SHP77 (cell line): Measurements from ENCODE around the gene IPCEF1.

Experiments used
- DNase-seq, 2 experiments: peaks; one replicate each; lab custom pipeline; 2025; lab: John Stamatoyannopoulos, UW

Gene IPCEF1

GRCh38 chr6:154106251-154106650, 250.4 kb downstream of the IPCEF1 start:
- DNase-seq, result no peak
